HEK293 (cell line): ENCODE data around the gene ZNF608.

Experiments used
- BCL6B ChIP-seq: fragments of 450-650 bp; formaldehyde crosslinking; IDR thresholded peaks from 2 replicates; pipeline ENCODE4 v1.5.1; 2017; ENCODE audit warnings: missing biosample characterization, missing genetic modification characterization
- FEZF1 ChIP-seq: fragments of 450-650 bp; formaldehyde crosslinking; IDR thresholded peaks from 2 replicates; pipeline ENCODE4 v1.5.1; 2016; ENCODE audit warnings: missing biosample characterization, missing genetic modification characterization
- GLIS2 ChIP-seq: fragments of 450-650 bp; formaldehyde crosslinking; IDR thresholded peaks from 2 replicates; pipeline ENCODE4 v1.5.1; 2016; ENCODE audit warnings: missing biosample characterization, missing genetic modification characterization
- HOXA7 ChIP-seq: sonication (generic); formaldehyde crosslinking; IDR thresholded peaks from 2 replicates; pipeline ENCODE4 v1.8.1; 2022; ENCODE audit warnings: missing genetic modification reagents, borderline replicate concordance
- IKZF3 ChIP-seq: fragments of 450-650 bp; IDR thresholded peaks from 2 replicates; pipeline ENCODE4 v1.5.0; 2018; ENCODE audit warnings: missing biosample characterization, mild to moderate bottlenecking, missing genetic modification characterization, moderate library complexity
- KLF10 ChIP-seq: fragments of 450-650 bp; IDR thresholded peaks from 2 replicates; pipeline ENCODE4 v1.5.1; 2018; ENCODE audit warnings: missing biosample characterization, mild to moderate bottlenecking, missing genetic modification characterization
- KLF8 ChIP-seq: fragments of 450-650 bp; formaldehyde crosslinking; IDR thresholded peaks from 2 replicates; pipeline ENCODE4 v1.5.1; 2016; ENCODE audit warnings: missing biosample characterization, missing genetic modification characterization
- MYNN ChIP-seq: fragments of 450-650 bp; formaldehyde crosslinking; IDR thresholded peaks from 2 replicates; pipeline ENCODE4 v1.5.1; 2016; ENCODE audit warnings: missing biosample characterization, missing genetic modification characterization, borderline replicate concordance
- PBX3 ChIP-seq: sonication (generic); formaldehyde crosslinking; IDR thresholded peaks from 2 replicates; pipeline ENCODE4 v1.8.1; 2022; ENCODE audit warnings: mild to moderate bottlenecking, moderate library complexity, missing genetic modification reagents
- SALL2 ChIP-seq: fragments of 450-650 bp; formaldehyde crosslinking; IDR thresholded peaks from 2 replicates; pipeline ENCODE4 v1.5.0; 2017; ENCODE audit warnings: missing biosample characterization, mild to moderate bottlenecking, missing genetic modification characterization, borderline replicate concordance
- WT1 ChIP-seq: fragments of 450-650 bp; formaldehyde crosslinking; IDR thresholded peaks from 2 replicates; pipeline ENCODE4 v1.5.1; 2016; ENCODE audit warnings: missing biosample characterization, missing genetic modification characterization
- ZBTB1 ChIP-seq: fragments of 450-650 bp; formaldehyde crosslinking; IDR thresholded peaks from 2 replicates; pipeline ENCODE4 v1.5.1; 2016; ENCODE audit warnings: missing biosample characterization, missing genetic modification characterization
- ZBTB7A ChIP-seq: fragments of 450-650 bp; formaldehyde crosslinking; IDR thresholded peaks from 2 replicates; pipeline ENCODE4 v1.5.1; 2016; ENCODE audit warnings: low read depth, missing biosample characterization, missing genetic modification characterization
- ZBTB8A ChIP-seq: fragments of 450-650 bp; formaldehyde crosslinking; IDR thresholded peaks from 2 replicates; pipeline ENCODE4 v1.5.1; 2016; ENCODE audit warnings: missing biosample characterization, missing genetic modification characterization
- ZNF140 ChIP-seq: fragments of 450-650 bp; formaldehyde crosslinking; IDR thresholded peaks from 2 replicates; pipeline ENCODE4 v1.5.1; 2016; ENCODE audit warnings: missing biosample characterization, missing genetic modification characterization
- ZNF184 ChIP-seq: fragments of 450-650 bp; IDR thresholded peaks from 2 replicates; pipeline ENCODE4 v1.5.1; 2018; ENCODE audit warnings: missing biosample characterization, mild to moderate bottlenecking, missing genetic modification characterization
- ZNF211 ChIP-seq: fragments of 450-650 bp; formaldehyde crosslinking; IDR thresholded peaks from 2 replicates; pipeline ENCODE4 v1.5.1; 2016; ENCODE audit warnings: low read depth, missing biosample characterization, missing genetic modification characterization
- ZNF423 ChIP-seq: fragments of 450-650 bp; formaldehyde crosslinking; IDR thresholded peaks from 2 replicates; pipeline ENCODE4 v1.5.1; 2016; ENCODE audit warnings: missing biosample characterization, missing genetic modification characterization
- ZNF426 ChIP-seq: fragments of 450-650 bp; formaldehyde crosslinking; IDR thresholded peaks from 2 replicates; pipeline ENCODE4 v1.5.1; 2017; ENCODE audit warnings: missing biosample characterization, missing genetic modification characterization, mild to moderate bottlenecking, inconsistent platforms, moderate library complexity
- ZNF48 ChIP-seq: fragments of 450-650 bp; formaldehyde crosslinking; IDR thresholded peaks from 2 replicates; pipeline ENCODE4 v1.5.1; 2016; ENCODE audit warnings: missing biosample characterization, missing genetic modification characterization
- ZNF510 ChIP-seq: fragments of 450-650 bp; formaldehyde crosslinking; IDR thresholded peaks from 2 replicates; pipeline ENCODE4 v1.5.1; 2018; ENCODE audit warnings: mild to moderate bottlenecking, missing genetic modification characterization, missing biosample characterization; ENCODE audit not compliant: insufficient replicate concordance
- ZNF530 ChIP-seq: fragments of 450-650 bp; formaldehyde crosslinking; IDR thresholded peaks from 2 replicates; pipeline ENCODE4 v1.5.1; 2016; ENCODE audit warnings: low read depth, missing biosample characterization, missing genetic modification characterization
- ZNF626 ChIP-seq: fragments of 450-650 bp; sonication (Bioruptor Pico); formaldehyde crosslinking; IDR thresholded peaks from 2 replicates; pipeline ENCODE4 v1.5.1; 2018; ENCODE audit warnings: missing biosample characterization, missing genetic modification characterization, inconsistent platforms
- ZNF692 ChIP-seq: fragments of 450-650 bp; formaldehyde crosslinking; IDR thresholded peaks from 2 replicates; pipeline ENCODE4 v1.5.1; 2016; ENCODE audit warnings: missing biosample characterization, missing genetic modification characterization
- ZNF704 ChIP-seq: fragments of 450-650 bp; formaldehyde crosslinking; IDR thresholded peaks from 2 replicates; pipeline ENCODE4 v1.5.1; 2016; ENCODE audit warnings: missing biosample characterization, missing genetic modification characterization
- ZSCAN16 ChIP-seq: fragments of 450-650 bp; formaldehyde crosslinking; IDR thresholded peaks from 2 replicates; pipeline ENCODE4 v1.5.1; 2016; ENCODE audit warnings: missing biosample characterization, missing genetic modification characterization
- TF ChIP-seq, protein P1 (sequence below): fragments of 450-650 bp; formaldehyde crosslinking; IDR thresholded peaks from 2 replicates; pipeline ENCODE4 v1.5.1; 2016; ENCODE audit warnings: missing biosample characterization, missing genetic modification characterization
- TF ChIP-seq, protein P2 (sequence below): fragments of 450-650 bp; formaldehyde crosslinking; conservative IDR thresholded peaks from 2 replicates; pipeline ENCODE4 v1.5.1; 2016; ENCODE audit warnings: low read depth, missing biosample characterization, missing genetic modification characterization

Gene ZNF608

DNA sequence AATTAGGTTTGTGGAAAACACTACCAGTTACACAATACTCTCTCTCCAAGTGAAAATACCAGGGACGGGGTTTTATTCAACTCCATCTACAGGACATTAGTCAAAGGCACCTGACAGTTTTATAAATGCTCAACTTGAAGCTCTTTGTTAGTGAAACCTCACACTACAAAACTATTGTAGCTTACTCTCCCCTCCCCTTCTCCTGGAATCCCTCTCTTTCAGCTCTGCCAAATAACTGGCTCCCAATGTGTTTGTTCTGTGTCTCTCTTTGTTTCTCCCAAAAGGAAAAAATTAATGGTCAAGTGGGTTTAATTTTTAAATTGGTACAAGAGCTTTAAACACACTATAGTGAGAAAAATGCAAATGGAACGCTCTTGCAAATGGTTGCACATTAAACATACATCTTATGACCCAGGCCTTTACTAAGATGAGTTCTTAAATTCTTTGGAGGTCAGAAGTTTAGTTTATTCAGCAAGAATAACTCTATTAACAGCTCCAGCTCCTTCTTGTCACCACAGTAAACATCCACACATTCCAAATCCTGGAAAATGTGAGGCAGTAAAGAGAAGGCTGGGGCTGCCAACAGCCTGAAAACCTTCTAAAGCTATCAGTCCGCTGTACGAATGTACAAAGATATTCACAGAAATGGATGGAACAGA is 48.4 kb downstream of the ZNF608 start (continued):
- no peak for TF ChIP-seq KLF8 (tag by site-specific recombination)
- no peak for TF ChIP-seq ZNF704 (tag by site-specific recombination)
- TF ChIP-seq PBX3 (CRISPR knock-in tag) = no peak
- TF ChIP-seq IKZF3 = 0 out of 2 replicates have a peak, but pooled peaks have one; percentile 23
- no peak for TF ChIP-seq GLIS2 (tag by site-specific recombination)
- TF ChIP-seq ZNF510 (tag by site-specific recombination) = no peak
- TF ChIP-seq, protein P1, sequence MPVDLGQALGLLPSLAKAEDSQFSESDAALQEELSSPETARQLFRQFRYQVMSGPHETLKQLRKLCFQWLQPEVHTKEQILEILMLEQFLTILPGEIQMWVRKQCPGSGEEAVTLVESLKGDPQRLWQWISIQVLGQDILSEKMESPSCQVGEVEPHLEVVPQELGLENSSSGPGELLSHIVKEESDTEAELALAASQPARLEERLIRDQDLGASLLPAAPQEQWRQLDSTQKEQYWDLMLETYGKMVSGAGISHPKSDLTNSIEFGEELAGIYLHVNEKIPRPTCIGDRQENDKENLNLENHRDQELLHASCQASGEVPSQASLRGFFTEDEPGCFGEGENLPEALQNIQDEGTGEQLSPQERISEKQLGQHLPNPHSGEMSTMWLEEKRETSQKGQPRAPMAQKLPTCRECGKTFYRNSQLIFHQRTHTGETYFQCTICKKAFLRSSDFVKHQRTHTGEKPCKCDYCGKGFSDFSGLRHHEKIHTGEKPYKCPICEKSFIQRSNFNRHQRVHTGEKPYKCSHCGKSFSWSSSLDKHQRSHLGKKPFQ (tag by site-specific recombination) = peak; percentile 27; the same call in 1 of the 2 replicates
- TF ChIP-seq ZNF184 = no peak
- TF ChIP-seq ZNF48 (tag by site-specific recombination) = no peak
- no peak for TF ChIP-seq ZSCAN16
- TF ChIP-seq ZNF211 = no peak
- TF ChIP-seq ZBTB8A = no peak
- TF ChIP-seq ZBTB7A (tag by site-specific recombination) = no peak
- TF ChIP-seq, protein P2, sequence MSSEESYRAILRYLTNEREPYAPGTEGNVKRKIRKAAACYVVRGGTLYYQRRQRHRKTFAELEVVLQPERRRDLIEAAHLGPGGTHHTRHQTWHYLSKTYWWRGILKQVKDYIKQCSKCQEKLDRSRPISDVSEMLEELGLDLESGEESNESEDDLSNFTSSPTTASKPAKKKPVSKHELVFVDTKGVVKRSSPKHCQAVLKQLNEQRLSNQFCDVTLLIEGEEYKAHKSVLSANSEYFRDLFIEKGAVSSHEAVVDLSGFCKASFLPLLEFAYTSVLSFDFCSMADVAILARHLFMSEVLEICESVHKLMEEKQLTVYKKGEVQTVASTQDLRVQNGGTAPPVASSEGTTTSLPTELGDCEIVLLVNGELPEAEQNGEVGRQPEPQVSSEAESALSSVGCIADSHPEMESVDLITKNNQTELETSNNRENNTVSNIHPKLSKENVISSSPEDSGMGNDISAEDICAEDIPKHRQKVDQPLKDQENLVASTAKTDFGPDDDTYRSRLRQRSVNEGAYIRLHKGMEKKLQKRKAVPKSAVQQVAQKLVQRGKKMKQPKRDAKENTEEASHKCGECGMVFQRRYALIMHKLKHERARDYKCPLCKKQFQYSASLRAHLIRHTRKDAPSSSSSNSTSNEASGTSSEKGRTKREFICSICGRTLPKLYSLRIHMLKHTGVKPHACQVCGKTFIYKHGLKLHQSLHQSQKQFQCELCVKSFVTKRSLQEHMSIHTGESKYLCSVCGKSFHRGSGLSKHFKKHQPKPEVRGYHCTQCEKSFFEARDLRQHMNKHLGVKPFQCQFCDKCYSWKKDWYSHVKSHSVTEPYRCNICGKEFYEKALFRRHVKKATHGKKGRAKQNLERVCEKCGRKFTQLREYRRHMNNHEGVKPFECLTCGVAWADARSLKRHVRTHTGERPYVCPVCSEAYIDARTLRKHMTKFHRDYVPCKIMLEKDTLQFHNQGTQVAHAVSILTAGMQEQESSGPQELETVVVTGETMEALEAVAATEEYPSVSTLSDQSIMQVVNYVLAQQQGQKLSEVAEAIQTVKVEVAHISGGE (tag by site-specific recombination) = no peak
- TF ChIP-seq WT1 = peak; percentile 53; the same call in 1 of the 2 replicates
- no peak for TF ChIP-seq SALL2 (tag by site-specific recombination)
- no peak for TF ChIP-seq ZNF426 (tag by site-specific recombination)
- TF ChIP-seq ZNF423 = no peak
- TF ChIP-seq ZNF530 = no peak
- TF ChIP-seq FEZF1 (tag by site-specific recombination) = peak; percentile 58
- no peak for TF ChIP-seq ZNF626 (tag by site-specific recombination)
- TF ChIP-seq BCL6B = no peak
- TF ChIP-seq ZNF692 (tag by site-specific recombination) = no peak
- no peak for TF ChIP-seq ZBTB1 (tag by site-specific recombination)
- TF ChIP-seq KLF10 = no peak
- TF ChIP-seq HOXA7 (CRISPR knock-in tag) = no peak
- no peak for TF ChIP-seq MYNN (tag by site-specific recombination)
- TF ChIP-seq ZNF140 = no peak
